ENCODE data around the gene HSPBP1. TPM values are rescaled to one million over a fixed set of nuclear protein-coding genes. Genes with fewer than 3 reads are reported as not detected.

Gene HSPBP1
- total and polyA plus RNA-seq, 2 of the 4 experiments (the other 2 are of a cell fraction) = 21.0 to 43.2 TPM

GRCh38 chr19:55265723-55266386 is 14.1 kb downstream of the HSPBP1 start:
- BruUV-seq (replicated peaks) = no TSS peak
- no CpG with 5 or more reads among the region's 12 CpGs for WGBS, 2 experiments (ENCODE audit: extremely low coverage in 2 of 2, insufficient read length in 1 of 2)
- POLR2A ChIA-PET (ENCODE audit: unreplicated experiment) = interaction anchor here (0.6 kb wide), 1 partner anchor 142 kb away, joined by 9 read pairs; the partner anchor contains the start of gene UBE2S

More at GRCh38 chr19:55265723-55266386, 14.1 kb downstream of the HSPBP1 start:
- Histone ChIP-seq H2AK9ac (replicated peaks; ENCODE audit: low read depth, low read length, poor library complexity) (no peak overlapping the region), H2BK120ac (ENCODE audit: low read depth, low read length) (no peak overlapping the region), H2BK5ac (ENCODE audit: low read depth, low read length, poor library complexity, severe bottlenecking) (peak overlapping the region; percentile 41), H3K23ac (ENCODE audit: low read depth, low read length) (no peak overlapping the region), H4K91ac (ENCODE audit: insufficient read depth, low read depth, low read length) (no peak overlapping the region), H3K18ac (ENCODE audit: low read depth, low read length) (no peak overlapping the region), H2AFZ (replicated peaks; ENCODE audit: low read length, poor library complexity) (no peak overlapping the region), H3K9me3 (ENCODE audit: control insufficient read depth, insufficient read depth, low read length) (no peaks in the 10 kb centered on the region), H2BK15ac (ENCODE audit: low read depth, low read length) (no peak overlapping the region), H4K8ac (ENCODE audit: low read depth in 2 of 2, low read length in 2 of 2) (no peak overlapping the region), H3K27ac (ENCODE audit: insufficient read depth, low read length) (no peak overlapping the region), H3K56ac (ENCODE audit: extremely low read depth, insufficient read depth, low read length) (no peak overlapping the region), H4K5ac (ENCODE audit: low read depth, low read length) (no peak overlapping the region), H3K9me1 (ENCODE audit: insufficient read depth, low read length) (peaks cover 9% of the 10 kb centered on the region; the same call in 1 of the 2 replicates), H3K27me3 (ENCODE audit: control insufficient read depth, insufficient read depth, low read length) (no peaks in the 10 kb centered on the region), H3K4me2 (ENCODE audit: low read depth, low read length) (no peak overlapping the region), H3K14ac (replicated peaks; ENCODE audit: low read depth, low read length) (no peak overlapping the region), H2AK5ac (ENCODE audit: low read depth, low read length) (no peak overlapping the region), H4K20me1 (ENCODE audit: insufficient read depth, low read length) (peaks cover 7% of the 10 kb centered on the region; the same call in 1 of the 2 replicates), H3K4ac (ENCODE audit: low read depth, low read length) (no peak overlapping the region), H3K4me1 (ENCODE audit: control insufficient read depth, insufficient read depth, low read length) (no peaks in the 10 kb centered on the region), H3K9ac (ENCODE audit: low read depth, low read length) (no peak overlapping the region), H3K36me3 (ENCODE audit: control insufficient read depth, insufficient read depth, low read length) (peaks cover 10% of the 10 kb centered on the region), H3K79me1 (ENCODE audit: low read depth in 1 of 2, low read length in 2 of 2) (peaks cover 5 to 25% of the 10 kb centered on the region in 2 experiments), H2BK20ac (ENCODE audit: low read depth, low read length) (no peak overlapping the region), H3K4me3 (ENCODE audit: insufficient read depth, low read depth, low read length) (no peak overlapping the region)
- dilution Hi-C loops (cut with HindIII; ENCODE audit: low sequenced_read_pairs, unreplicated experiment) (no loop called here), intact Hi-C loops (cut with micrococcal nuclease) (no loop called here), in situ Hi-C loops (cut with MboI; ENCODE audit: low sequenced_read_pairs) (no loop called here)
- ATAC-seq (ENCODE audit: low read depth) (no peak), DNase-seq (no peak)
- CTCF ChIA-PET = no interaction called here
- TF ChIP-seq USF2 (IDR thresholded peaks at IDR 0.05; ENCODE audit: low read depth, low read length) (no peak), SMC3 (IDR thresholded peaks at IDR 0.05; ENCODE audit: low read depth, low read length) (no peak), RCOR1 (IDR thresholded peaks at IDR 0.05; ENCODE audit: insufficient replicate concordance, low read length) (no peak), CTCF (conservative IDR thresholded peaks at IDR 0.05; ENCODE audit: low read depth, low read length) (no peak), RFX5 (IDR thresholded peaks at IDR 0.05; ENCODE audit: low read depth, low read length) (no peak), POLR2A (IDR thresholded peaks at IDR 0.05; ENCODE audit: low read depth, low read length) (no peak), MXI1 (IDR thresholded peaks at IDR 0.05; ENCODE audit: borderline replicate concordance, low read depth, low read length) (no peak), FOS (IDR thresholded peaks at IDR 0.05; ENCODE audit: low read depth, low read length) (no peak), MAFK (IDR thresholded peaks at IDR 0.05; ENCODE audit: low read depth, low read length) (no peak), ELK1 (IDR thresholded peaks at IDR 0.05; ENCODE audit: borderline replicate concordance, low read depth, low read length) (no peak), BHLHE40 (IDR thresholded peaks at IDR 0.05; ENCODE audit: low read depth, low read length) (no peak), MAZ (IDR thresholded peaks at IDR 0.05; ENCODE audit: borderline replicate concordance, low read depth, low read length) (no peak), CEBPB (IDR thresholded peaks at IDR 0.05; ENCODE audit: low read depth, low read length) (no peak), NFE2L2 (IDR thresholded peaks at IDR 0.05; ENCODE audit: low read depth, low read length) (no peak), CHD1 (IDR thresholded peaks at IDR 0.05; ENCODE audit: low read depth, low read length) (no peak), RAD21 (IDR thresholded peaks at IDR 0.05; ENCODE audit: low read length) (no peak)
